ENCODE data around the gene TMEM40. TPM values are rescaled to one million over a fixed set of nuclear protein-coding genes. Genes with fewer than 3 reads are reported as not detected.

TMEM40 gene
- total RNA-seq, 3 donors from 2014 or later (not counting 1 experiment from before 2014, with no cell fraction given), result 5.3 to 6.5 TPM; not detected in 1

- H3K27me3 ChIP-seq (ENCODE audit: control insufficient read depth, insufficient read depth, low read length), result no peaks in the 10 kb centered on the region
- TF ChIP-seq CTCF (IDR thresholded peaks at IDR 0.05), result no peak
- Mint-ChIP-seq H3K9me3 (no peaks in the 10 kb centered on the region), H3K36me3 (no peaks in the 10 kb centered on the region), H3K27ac (no peak overlapping the region), H3K4me1 (no peaks in the 10 kb centered on the region), H3K4me3 (no peak overlapping the region), H3K27me3 (ENCODE audit: low read depth in 2 of 2) (peaks cover 10 to 13% of the 10 kb centered on the region in 2 donors)
- H3K4me1 ChIP-seq (ENCODE audit: control insufficient read depth, insufficient read depth, low read length), result no peaks in the 10 kb centered on the region
- H3K4me3 ChIP-seq (ENCODE audit: low read length), result no peak overlapping the region
- 88% methylated on average over 5 of the region's 5 CpGs for WGBS (ENCODE audit: insufficient coverage)
- no peak for ATAC-seq
- H3K9me3 ChIP-seq (ENCODE audit: control insufficient read depth, insufficient read depth, low read length), result no peaks in the 10 kb centered on the region
- no peak for DNase-seq
- H3K36me3 ChIP-seq (ENCODE audit: control insufficient read depth, insufficient read depth, low read length), result no peaks in the 10 kb centered on the region
- H3K27ac ChIP-seq (ENCODE audit: low read length), result no peak overlapping the region
- intact Hi-C loops (cut with micrococcal nuclease), result no loop called here
Observed at GRCh38 chr3:12742330-12743107, 16.5 kb downstream of the TMEM40 start.

- ATAC-seq (no peak), DNase-seq (no peak)
- Mint-ChIP-seq H3K36me3 (no peaks in the 10 kb centered on the region), H3K27me3 (ENCODE audit: low read depth in 2 of 2) (peaks cover 10 to 13% of the 10 kb centered on the region in 2 donors), H3K27ac (no peak overlapping the region), H3K4me3 (no peak overlapping the region), H3K4me1 (no peaks in the 10 kb centered on the region), H3K9me3 (no peaks in the 10 kb centered on the region)
- no peaks in the 10 kb centered on the region for H3K4me1 ChIP-seq (ENCODE audit: control insufficient read depth, insufficient read depth, low read length)
- intact Hi-C loops (cut with micrococcal nuclease), result no loop called here
- WGBS (ENCODE audit: insufficient coverage), result 86% methylated on average over 2 of the region's 2 CpGs
- no peaks in the 10 kb centered on the region for H3K9me3 ChIP-seq (ENCODE audit: control insufficient read depth, insufficient read depth, low read length)
- no peaks in the 10 kb centered on the region for H3K36me3 ChIP-seq (ENCODE audit: control insufficient read depth, insufficient read depth, low read length)
- H3K27ac ChIP-seq (ENCODE audit: low read length), result no peak overlapping the region
- H3K27me3 ChIP-seq (ENCODE audit: control insufficient read depth, insufficient read depth, low read length), result no peaks in the 10 kb centered on the region
- H3K4me3 ChIP-seq (ENCODE audit: low read length), result no peak overlapping the region
- no peak for TF ChIP-seq CTCF (IDR thresholded peaks at IDR 0.05)
Observed at GRCh38 chr3:12741209-12741608, 17.9 kb downstream of the TMEM40 start.

GRCh38 chr3:12737833-12738232, 21.2 kb downstream of the TMEM40 start:
- 82% methylated on average over 6 of the region's 6 CpGs for WGBS (ENCODE audit: insufficient coverage)
- H3K9me3 ChIP-seq (ENCODE audit: control insufficient read depth, insufficient read depth, low read length), result no peaks in the 10 kb centered on the region
- H3K27ac Mint-ChIP-seq, result no peak overlapping the region

More at GRCh38 chr3:12737833-12738232, 21.2 kb downstream of the TMEM40 start:
- no peak overlapping the region for H3K27ac ChIP-seq (ENCODE audit: low read length)
- H3K4me1 ChIP-seq (ENCODE audit: control insufficient read depth, insufficient read depth, low read length), result no peaks in the 10 kb centered on the region
- DNase-seq (no peak), ATAC-seq (no peak)
- Mint-ChIP-seq H3K4me1 (no peaks in the 10 kb centered on the region), H3K27me3 (ENCODE audit: low read depth in 2 of 2) (peaks cover 5 to 14% of the 10 kb centered on the region in 2 donors), H3K36me3 (no peaks in the 10 kb centered on the region), H3K4me3 (no peak overlapping the region), H3K9me3 (no peaks in the 10 kb centered on the region)
- no peak overlapping the region for H3K4me3 ChIP-seq (ENCODE audit: low read length)
- H3K27me3 ChIP-seq (ENCODE audit: control insufficient read depth, insufficient read depth, low read length), result no peaks in the 10 kb centered on the region
- H3K36me3 ChIP-seq (ENCODE audit: control insufficient read depth, insufficient read depth, low read length), result no peaks in the 10 kb centered on the region
- intact Hi-C loops (cut with micrococcal nuclease), result no loop called here
- no peak for TF ChIP-seq CTCF (IDR thresholded peaks at IDR 0.05)
